H1 (cell line): Measurements from ENCODE around the gene ELMO2. TPM values are rescaled to one million over a fixed set of nuclear protein-coding genes. Genes with fewer than 3 reads are reported as not detected.
A peak's percentile ranks its signal among the peaks of the same experiment; 100 is the strongest.

Source experiments
- CTCF ChIA-PET: fragments of 300-600 bp; sonication (Branson Sonifier 250); formaldehyde crosslinking; loops from one replicate; lab custom pipeline; 2021; ENCODE audit not compliant: partially characterized antibody; lab: Charles Lee
- POLR2A ChIA-PET: fragments of 300-600 bp; sonication (Branson Sonifier 250); formaldehyde crosslinking; loops from one replicate; lab custom pipeline; 2021; ENCODE audit warnings: inconsistent platforms; ENCODE audit not compliant: partially characterized antibody; lab: Charles Lee
- DNase-seq, 2 experiments: peaks; one replicate each; pipeline versions ENCODE4 v3.0.0 to v3.0.0-alpha.2; 2010 to 2022; ENCODE audit warnings: low spot score in 2 of 2, low read depth in 1 of 2, mixed read lengths in 1 of 2
- FAIRE-seq: peaks from 2 replicates; lab custom pipeline; 2011; peaks lifted over from hg19 to GRCh38; lab: Jason Lieb, UNC
- H2AFZ ChIP-seq: 2 replicates; pipeline ENCODE4 v1.8.1; 2012; ENCODE audit warnings: low read length, inconsistent platforms
- H2AK5ac ChIP-seq: 2 replicates; pipeline ENCODE4 v1.6.1; 2013; ENCODE audit warnings: low read depth, low read length
- H2BK120ac ChIP-seq: replicated peaks from 2 replicates; pipeline ENCODE3; 2013; ENCODE audit warnings: low read depth, low read length, inconsistent platforms
- H2BK12ac ChIP-seq: 2 replicates; pipeline ENCODE4 v1.6.1; 2013; ENCODE audit warnings: low read depth, low read length
- H2BK15ac ChIP-seq: 2 replicates; pipeline ENCODE4 v1.6.1; 2013; ENCODE audit warnings: low read length
- H2BK20ac ChIP-seq: 2 replicates; pipeline ENCODE4 v1.6.1; 2013; ENCODE audit warnings: low read length
- H2BK5ac ChIP-seq: 2 replicates; pipeline ENCODE4 v1.6.1; 2013; ENCODE audit warnings: low read depth, low read length
- H3K14ac ChIP-seq: 2 replicates; pipeline ENCODE4 v1.6.1; 2013; ENCODE audit warnings: inconsistent platforms; ENCODE audit not compliant: insufficient read length
- H3K18ac ChIP-seq: 2 replicates; pipeline ENCODE4 v1.6.1; 2013; ENCODE audit warnings: low read length; ENCODE audit errors: extremely low read depth
- H3K23ac ChIP-seq: 2 replicates; pipeline ENCODE4 v1.6.1; 2013; ENCODE audit warnings: inconsistent platforms; ENCODE audit not compliant: insufficient read length
- H3K23me2 ChIP-seq: 2 replicates; pipeline ENCODE4 v1.6.1; 2013; ENCODE audit warnings: low read depth, low read length
- H3K27ac ChIP-seq: 2 replicates; pipeline ENCODE4 v1.6.1; 2011; ENCODE audit warnings: low read depth, low read length, inconsistent platforms
- H3K27me3 ChIP-seq, 4 experiments: replicated peaks in 1 of 4; 1 replicate in 1 of 4; 2 replicates in 3 of 4; pipeline versions ENCODE4 v1.6.1 to v1.8.1; 2011 to 2013; ENCODE audit warnings: low read length in 3 of 4, mild to moderate bottlenecking in 3 of 4, inconsistent platforms in 2 of 4, mixed read lengths in 2 of 4, moderate library complexity in 1 of 4; ENCODE audit not compliant: control insufficient read depth in 3 of 4, insufficient read depth in 3 of 4; ENCODE audit errors: extremely low read depth in 1 of 4
- H3K36me3 ChIP-seq, 4 experiments: 2 replicates each; pipeline versions ENCODE4 v1.6.1 to v1.8.1; 2011 to 2013; ENCODE audit warnings: mild to moderate bottlenecking in 4 of 4, low read length in 3 of 4, moderate library complexity in 2 of 4, control low read depth in 1 of 4, inconsistent platforms in 1 of 4; ENCODE audit not compliant: insufficient read depth in 4 of 4, control insufficient read depth in 2 of 4
- H3K4ac ChIP-seq: replicated peaks from 2 replicates; pipeline ENCODE3; 2013; ENCODE audit warnings: low read length, low read depth, mixed read lengths, inconsistent platforms; ENCODE audit not compliant: insufficient read length
- H3K4me1 ChIP-seq, 4 experiments: replicated peaks in 1 of 4; 1 replicate in 1 of 4; 2 replicates in 3 of 4; pipeline versions ENCODE4 v1.6.1 to v1.8.1; 2011 to 2013; ENCODE audit warnings: low read length in 3 of 4, inconsistent platforms in 2 of 4, mixed read lengths in 1 of 4; ENCODE audit not compliant: insufficient read depth in 4 of 4, control insufficient read depth in 3 of 4
- H3K4me2 ChIP-seq, 2 experiments: 2 replicates each; pipeline versions ENCODE4 v1.6.1 to v1.8.1; 2011 to 2013; ENCODE audit warnings: low read depth in 2 of 2, low read length in 2 of 2, control low read depth in 1 of 2, inconsistent platforms in 1 of 2, mild to moderate bottlenecking in 1 of 2; ENCODE audit not compliant: insufficient read depth in 1 of 2
- H3K4me3 ChIP-seq, 4 experiments: fragments of 200-600, 300-600 bp in 1 of 4; sonication (generic), shearing (Covaris generic), sonication (Bioruptor Twin) in 1 of 4; 2 replicates each; pipeline versions ENCODE4 v1.5.1 to v1.8.1; 2011 to 2016; ENCODE audit warnings: low read length in 4 of 4, low read depth in 3 of 4, control low read depth in 2 of 4, inconsistent platforms in 2 of 4, mild to moderate bottlenecking in 2 of 4, mixed read lengths in 1 of 4, moderate library complexity in 1 of 4; ENCODE audit not compliant: insufficient read depth in 2 of 4; ENCODE audit errors: extremely low read depth in 1 of 4
- H3K56ac ChIP-seq: replicated peaks from 2 replicates; pipeline ENCODE3; 2013; ENCODE audit warnings: low read depth, mild to moderate bottlenecking, mixed read lengths, low read length, inconsistent platforms; ENCODE audit not compliant: insufficient read length
- H3K79me1 ChIP-seq: 2 replicates; pipeline ENCODE4 v1.6.1; 2013; ENCODE audit warnings: low read depth, low read length, control low read depth
- H3K79me2 ChIP-seq, 2 experiments: 2 replicates each; pipeline versions ENCODE4 v1.6.1 to v1.8.1; 2012 to 2013; ENCODE audit warnings: low read length in 2 of 2, mild to moderate bottlenecking in 2 of 2, inconsistent platforms in 1 of 2; ENCODE audit not compliant: insufficient read depth in 2 of 2, control insufficient read depth in 1 of 2
- H3K9ac ChIP-seq, 4 experiments: replicated peaks in 1 of 4; 1 replicate in 1 of 4; 2 replicates in 3 of 4; pipeline versions ENCODE4 v1.6.1 to v1.8.1; 2011 to 2013; ENCODE audit warnings: low read depth in 3 of 4, low read length in 3 of 4, control low read depth in 2 of 4, mild to moderate bottlenecking in 2 of 4, moderate library complexity in 2 of 4, inconsistent platforms in 1 of 4; ENCODE audit errors: extremely low read depth in 1 of 4
- H3K9me3 ChIP-seq, 2 experiments: 2 replicates each; pipeline versions ENCODE4 v1.6.1 to v1.8.1; 2012 to 2013; ENCODE audit warnings: mild to moderate bottlenecking in 2 of 2, moderate library complexity in 2 of 2, control low read depth in 1 of 2, inconsistent platforms in 1 of 2, low read depth in 1 of 2, low read length in 1 of 2, mixed read lengths in 1 of 2; ENCODE audit not compliant: insufficient read depth in 2 of 2
- H4K20me1 ChIP-seq, 2 experiments: replicated peaks in 1 of 2; 2 replicates each; pipeline versions ENCODE3 to v1.8.1; 2011 to 2013; ENCODE audit warnings: inconsistent platforms in 2 of 2, low read length in 2 of 2, mild to moderate bottlenecking in 1 of 2; ENCODE audit not compliant: insufficient read depth in 2 of 2, control insufficient read depth in 1 of 2
- H4K5ac ChIP-seq: 2 replicates; pipeline ENCODE4 v1.6.1; 2013; ENCODE audit warnings: low read length, low read depth, mixed read lengths, inconsistent platforms; ENCODE audit not compliant: insufficient read length
- H4K8ac ChIP-seq: 2 replicates; pipeline ENCODE4 v1.8.0; 2013; ENCODE audit warnings: mild to moderate bottlenecking, moderate library complexity, low read length, inconsistent platforms; ENCODE audit not compliant: insufficient read depth; ENCODE audit errors: extremely low read depth
- H4K91ac ChIP-seq: replicated peaks from 2 replicates; pipeline ENCODE3; 2013; ENCODE audit warnings: low read length, mixed read lengths, inconsistent platforms; ENCODE audit not compliant: insufficient read length
- CHD1 ChIP-seq: IDR thresholded peaks from 2 replicates; pipeline ENCODE4 v1.6.1; 2012; ENCODE audit warnings: low read depth, low read length, improper control_type of control experiment
- CTCF ChIP-seq, 3 experiments: IDR thresholded peaks; 1 replicate in 2 of 3; 2 replicates in 1 of 3; pipeline versions ENCODE4 v1.5.1 to v1.6.1; 2011; ENCODE audit warnings: low read length in 3 of 3, mild to moderate bottlenecking in 3 of 3, inconsistent platforms in 2 of 3, low read depth in 1 of 3, moderate library complexity in 1 of 3; ENCODE audit not compliant: insufficient read depth in 1 of 3; ENCODE audit errors: control extremely low read depth in 1 of 3
- KDM1A ChIP-seq: fragments of 200-600, 300-600 bp; sonication (generic); IDR thresholded peaks from 2 replicates; pipeline ENCODE4 v1.7.1; 2016; ENCODE audit warnings: mild to moderate bottlenecking, low read length, borderline replicate concordance
- MAFK ChIP-seq: IDR thresholded peaks from 2 replicates; pipeline ENCODE4 v1.6.1; 2012; ENCODE audit warnings: low read depth, mild to moderate bottlenecking, improper control_type of control experiment, low read length
- RAD21 ChIP-seq, 2 experiments: IDR thresholded peaks in 1 of 2; conservative IDR thresholded peaks in 1 of 2; 2 replicates each; pipeline ENCODE4 v1.6.1; 2011; ENCODE audit warnings: low read depth in 2 of 2, low read length in 2 of 2, improper control_type of control experiment in 1 of 2, inconsistent platforms in 1 of 2, mild to moderate bottlenecking in 1 of 2, moderate library complexity in 1 of 2
- TEAD4 ChIP-seq: IDR thresholded peaks from 2 replicates; pipeline ENCODE4 v1.6.1; 2012; ENCODE audit warnings: low read depth, low read length, inconsistent platforms, mixed read lengths
- WGBS, 2 experiments: shearing (Covaris generic) in 1 of 2; methylation state at CpG; one replicate each; pipeline versions ENCODE4 v1.1.6 to v1.1.7; 2013 to 2015; ENCODE audit warnings: low lambda C conversion rate in 2 of 2, mixed read lengths in 2 of 2, inconsistent platforms in 1 of 2, low coverage in 1 of 2, missing lambda C conversion rate in 1 of 2; ENCODE audit not compliant: insufficient replicate concordance in 2 of 2, insufficient coverage in 1 of 2, insufficient read length in 1 of 2; ENCODE audit errors: extremely low coverage in 1 of 2, missing lambda C conversion rate in 1 of 2; 5-methylcytosine and 5-hydroxymethylcytosine counted together
- polyA plus RNA-seq, 7 experiments: library from polyadenylated mRNA; depleted of rRNA in 3 of 7; stranded (reverse) in 5 of 7; unstranded in 2 of 7; fragments of >200 nt in 5 of 7; fragments of 200-250 nt in 2 of 7; gene quantifications; 1 replicate in 5 of 7; 2 replicates in 1 of 7; 4 replicates in 1 of 7; pipeline versions ENCODE4 v1.2.1 to v1.2.3, GENCODE V29; 2011 to 2013; ENCODE audit warnings: missing spikeins in 2 of 7, mixed read lengths in 2 of 7
- total RNA-seq: library from RNA; stranded (reverse); fragmentation: NEBNext Ultra II Directional; extraction: Animal tissue kit (Norgen Biotek cat#: 25700); gene quantifications from 2 replicates; pipeline ENCODE4 v1.2.1, GENCODE V29; 2021

ELMO2 gene
- total and polyA plus RNA-seq, 2 of the 8 experiments (the other 6 are each of a cell fraction or from before 2014, with no cell fraction given), result 34.3 to 39.7 TPM

- Histone ChIP-seq H2AFZ (no peak overlapping the region), H2BK20ac (no peak overlapping the region), H3K23me2 (no peaks in the 10 kb centered on the region), H3K4ac (no peak overlapping the region), H4K20me1 (peaks cover 0 to 2% of the 10 kb centered on the region in 2 experiments), H3K4me1 (peaks cover 0 to 3% (median 2%) of the 10 kb centered on the region in 4 experiments; a peak in 4 of 7 replicates), H3K23ac (no peak overlapping the region), H4K5ac (no peak overlapping the region), H2BK5ac (no peak overlapping the region; the same call in 1 of the 2 replicates), H4K8ac (no peak overlapping the region), H3K4me3 (no peak overlapping the region), H3K14ac (no peak overlapping the region), H3K9me3 (no peaks in the 10 kb centered on the region), H3K18ac (no peak overlapping the region), H2BK15ac (no peak overlapping the region), H3K79me1 (no peaks in the 10 kb centered on the region), H3K36me3 (no peaks in the 10 kb centered on the region), H3K27me3 (0 out of 7 replicates have a peak, but pooled peaks cover 0 to 2% (median 0%) of the 10 kb centered on the region in 4 experiments), H4K91ac (no peak overlapping the region), H3K27ac (no peak overlapping the region), H2AK5ac (no peak overlapping the region), H2BK120ac (no peak overlapping the region), H2BK12ac (no peak overlapping the region), H3K4me2 (no peak overlapping the region), H3K56ac (no peak overlapping the region), H3K79me2 (no peaks in the 10 kb centered on the region), H3K9ac (no peak overlapping the region)
- DNase-seq, result no peak
- 69% methylated on average over 6 of the region's 6 CpGs; no CpG with 5 or more reads in 1 of the 2 experiments for WGBS, 2 experiments
- TF ChIP-seq TEAD4, result peak; percentile 47; the same call in 1 of the 2 replicates
- peak; percentile 28 to 55; a peak in 2 of 4 replicates for TF ChIP-seq RAD21 (IDR thresholded peaks at IDR 0.05 in 1 of 2, conservative IDR thresholded peaks at IDR 0.05 in 1 of 2; ENCODE audit: low read depth in 2 of 2, low read length in 2 of 2)
- no peak for TF ChIP-seq MAFK
- TF ChIP-seq KDM1A, result no peak
- no peak for TF ChIP-seq CHD1
- TF ChIP-seq CTCF (IDR thresholded peaks at IDR 0.05; ENCODE audit: control extremely low read depth in 1 of 3, insufficient read depth in 1 of 3, low read depth in 1 of 3, low read length in 3 of 3), result peak; percentile 31 to 58 (median 51)
- ChIA-PET POLR2A (interaction anchor here (1.0 to 1.3 kb wide), 2 partner anchors 20 to 23 kb away, joined by 3 read pairs; no protein-coding TSS in a partner anchor), CTCF (interaction anchor here (0.6 to 17.6 kb wide), 22 partner anchors 8 to 282 kb away, joined by 3 to 214 read pairs (median 4); partner anchors contain the start of gene CDH22)
- no peak for FAIRE-seq
These were observed 81.3 kb downstream of the ELMO2 start for GRCh38 chr20:46324960-46325703.
